HEK293T (cell line): ENCODE measurements around the gene NUP42.
"Not testable (repeated sequence)": the region's sequence is repeated elsewhere in the genome, so short reads cannot be mapped to it uniquely, and the experiment has no call there.

ENCODE experiments used
- CTCF ChIA-PET: fragments of 350-600 bp; formaldehyde crosslinking; extraction: SDS; loops from one replicate; lab custom pipeline; 2021; ENCODE audit warnings: antibody characterized with exemption, inconsistent platforms; lab: Yijun Ruan, JAX
- POLR2A ChIA-PET: fragments of 350-600 bp; formaldehyde crosslinking; extraction: SDS; loops from one replicate; lab custom pipeline; 2020; ENCODE audit warnings: antibody characterized with exemption, inconsistent platforms; lab: Yijun Ruan, JAX
- DNase-seq: peaks from one replicate; pipeline ENCODE4 v3.0.0; 2012; ENCODE audit warnings: mixed read lengths; ENCODE audit errors: extremely low spot score
- ARNT ChIP-seq: fragments of 450-650 bp; IDR thresholded peaks from 2 replicates; pipeline ENCODE4 v1.6.1; 2017; ENCODE audit warnings: mild to moderate bottlenecking
- BHLHE40 ChIP-seq: fragments of 450-650 bp; IDR thresholded peaks from 2 replicates; pipeline ENCODE4 v1.6.1; 2016; ENCODE audit warnings: mild to moderate bottlenecking, moderate library complexity, borderline replicate concordance
- CTBP1 ChIP-seq: fragments of 450-650 bp; IDR thresholded peaks from 2 replicates; pipeline ENCODE4 v1.6.1; 2016; ENCODE audit warnings: borderline replicate concordance
- ELF4 ChIP-seq: fragments of 450-650 bp; IDR thresholded peaks from 2 replicates; pipeline ENCODE4 v1.6.1; 2017; ENCODE audit warnings: antibody characterized with exemption
- FOXA1 ChIP-seq: fragments of 450-650 bp; IDR thresholded peaks from 2 replicates; pipeline ENCODE4 v1.6.1; 2016; ENCODE audit warnings: mild to moderate bottlenecking
- FOXK2 ChIP-seq: fragments of 450-650 bp; IDR thresholded peaks from 2 replicates; pipeline ENCODE4 v1.6.1; 2016; ENCODE audit warnings: mild to moderate bottlenecking
- FOXM1 ChIP-seq: fragments of 450-650 bp; IDR thresholded peaks from 2 replicates; pipeline ENCODE4 v1.6.1; 2017; ENCODE audit warnings: mild to moderate bottlenecking, borderline replicate concordance
- HDGF ChIP-seq: fragments of 450-650 bp; IDR thresholded peaks from 2 replicates; pipeline ENCODE4 v1.6.1; 2017; ENCODE audit warnings: antibody characterized with exemption, borderline replicate concordance
- L3MBTL2 ChIP-seq: fragments of 450-650 bp; conservative IDR thresholded peaks from 2 replicates; pipeline ENCODE4 v1.6.1; 2016; ENCODE audit warnings: mild to moderate bottlenecking
- LEF1 ChIP-seq: fragments of 450-650 bp; IDR thresholded peaks from 2 replicates; pipeline ENCODE4 v1.6.1; 2017; ENCODE audit warnings: mild to moderate bottlenecking, borderline replicate concordance
- NFRKB ChIP-seq: fragments of 450-650 bp; IDR thresholded peaks from 2 replicates; pipeline ENCODE4 v1.6.1; 2016; ENCODE audit warnings: mild to moderate bottlenecking, moderate library complexity
- PKNOX1 ChIP-seq: fragments of 450-650 bp; IDR thresholded peaks from 2 replicates; pipeline ENCODE4 v1.6.1; 2016
- SP1 ChIP-seq: fragments of 450-650 bp; IDR thresholded peaks from 2 replicates; pipeline ENCODE4 v1.6.1; 2017
- SUZ12 ChIP-seq: fragments of 450-650 bp; IDR thresholded peaks from 2 replicates; pipeline ENCODE4 v1.6.1; 2016; ENCODE audit warnings: mild to moderate bottlenecking
- TARDBP ChIP-seq: fragments of 450-650 bp; IDR thresholded peaks from 2 replicates; pipeline ENCODE4 v1.6.1; 2016
- ZNF384 ChIP-seq: fragments of 450-650 bp; IDR thresholded peaks from 2 replicates; pipeline ENCODE4 v1.6.1; 2016

Gene NUP42

GRCh38 chr7:23175938-23176337 is 5.9 kb upstream of the NUP42 start:
- CTCF ChIA-PET, result no interaction called here
- POLR2A ChIA-PET, result no interaction called here
- no peak for DNase-seq
- TF ChIP-seq ELF4 (no peak), FOXA1 (no peak)

GRCh38 chr7:23183279-23184012 is 1.6 kb downstream of the NUP42 start:
- DNase-seq, result no peak
- TF ChIP-seq PKNOX1 (peak; percentile 2; the same call in 1 of the 2 replicates), L3MBTL2 (no peak)
- CTCF ChIA-PET, result interaction anchor here (0.6 kb wide), 1 partner anchor 97 kb away, joined by 4 read pairs; no protein-coding TSS in a partner anchor
- POLR2A ChIA-PET, result interaction anchor here (1.5 to 1.7 kb wide), 2 partner anchors 77 to 78 kb away, joined by 6 to 9 read pairs; partner anchors contain the start of gene KLHL7

GRCh38 chr7:23184291-23184690 is 2.4 kb downstream of the NUP42 start:
- CTCF ChIA-PET, result interaction anchor here (0.7 kb wide), 1 partner anchor 75 kb away, joined by 4 read pairs; no protein-coding TSS in a partner anchor
- POLR2A ChIA-PET, result interaction anchor here (0.6 to 1.7 kb wide), 4 partner anchors 28 to 640 kb away, joined by 3 to 9 read pairs (median 4); partner anchors contain the start of genes KLHL7 and MALSU1
- no peak for DNase-seq
- peak; percentile 37 for TF ChIP-seq PKNOX1
- TF ChIP-seq FOXK2, result no peak
- no peak for TF ChIP-seq TARDBP

GRCh38 chr7:23184709-23185359 is 3.0 kb downstream of the NUP42 start:
- peak; percentile 28 for DNase-seq
- POLR2A ChIA-PET, result interaction anchor here (0.6 to 1.7 kb wide), 4 partner anchors 27 to 641 kb away, joined by 3 to 9 read pairs (median 4); partner anchors contain the start of genes KLHL7 and MALSU1

GRCh38 chr7:23185980-23186379 is 4.1 kb downstream of the NUP42 start:
- CTCF ChIA-PET, result no interaction called here
- no peak for DNase-seq
- TF ChIP-seq L3MBTL2 (no peak), SUZ12 (no peak), ARNT (no peak)
- POLR2A ChIA-PET, result no interaction called here

More at GRCh38 chr7:23184709-23185359, 3.0 kb downstream of the NUP42 start:
- CTCF ChIA-PET, result interaction anchor here (0.6 to 0.7 kb wide), 3 partner anchors 75 to 91 kb away, joined by 3 to 4 read pairs (median 3); no protein-coding TSS in a partner anchor
- TF ChIP-seq CTBP1, result no peak
- no peak for TF ChIP-seq L3MBTL2
- no peak for TF ChIP-seq ELF4
- TF ChIP-seq TARDBP, result no peak
- no peak for TF ChIP-seq PKNOX1
- TF ChIP-seq ARNT, result no peak
- no peak for TF ChIP-seq LEF1
- TF ChIP-seq SP1, result no peak
- no peak for TF ChIP-seq NFRKB
- TF ChIP-seq SUZ12, result no peak
- no peak for TF ChIP-seq ZNF384
- TF ChIP-seq FOXK2, result no peak
- TF ChIP-seq FOXM1, result no peak
- no peak for TF ChIP-seq HDGF
- TF ChIP-seq BHLHE40, result no peak
- TF ChIP-seq FOXA1, result no peak

- CTCF ChIA-PET, result no interaction called here
- no peak for DNase-seq
- no peak for TF ChIP-seq ELF4
- TF ChIP-seq BHLHE40, result no peak
- TF ChIP-seq L3MBTL2, result no peak
- TF ChIP-seq HDGF, result no peak
- POLR2A ChIA-PET, result interaction anchor here (1.9 kb wide), 1 partner anchor 10 kb away, joined by 5 read pairs; the partner anchor contains the start of gene NUP42
Measured at GRCh38 chr7:23191022-23191421, 9.2 kb downstream of the NUP42 start.

- POLR2A ChIA-PET, DNase-seq, CTCF ChIA-PET: not testable (repeated sequence)
Measured at GRCh38 chr7:23193650-23194227, 11.9 kb downstream of the NUP42 start.
